OCI-LY7 (cell line): ENCODE measurements around the gene FGD3. TPM values are rescaled to one million over a fixed set of nuclear protein-coding genes. Genes with fewer than 3 reads are reported as not detected.

ENCODE experiments used
- BruUV-seq: library from RNA; stranded (reverse); fragments of 400-500 nt; replicated peaks from 2 replicates; lab custom pipeline; 2021; lab: Mats Ljungman, UMichigan
- CTCF ChIA-PET: fragments of 300-600 bp; sonication (Branson Sonifier 250); formaldehyde crosslinking; loops from one replicate; lab custom pipeline; 2022; ENCODE audit warnings: antibody characterized with exemption; ENCODE audit not compliant: unreplicated experiment; lab: Charles Lee
- POLR2A ChIA-PET: fragments of 300-600 bp; sonication (Branson Sonifier 250); formaldehyde crosslinking; loops from one replicate; lab custom pipeline; 2022; ENCODE audit warnings: antibody characterized with exemption; lab: Charles Lee
- DNase-seq: peaks from one replicate; pipeline ENCODE4 v3.0.0-alpha.2; 2015; ENCODE audit warnings: low spot score
- H2AFZ ChIP-seq: fragments of 200-600 bp; sonication (generic), shearing (Covaris generic); 2 replicates; pipeline ENCODE4 v1.6.1; 2014; ENCODE audit warnings: mild to moderate bottlenecking, antibody characterized with exemption, low read length, moderate library complexity
- H3K27ac ChIP-seq: fragments of 200-600 bp; sonication (generic); 2 replicates; pipeline ENCODE4 v1.5.1; 2014; ENCODE audit warnings: mixed run types, low read depth, mild to moderate bottlenecking, moderate library complexity, low read length, inconsistent platforms; ENCODE audit not compliant: poor library complexity, severe bottlenecking
- H3K36me3 ChIP-seq: fragments of 200-600 bp; sonication (generic); 2 replicates; pipeline ENCODE4 v1.6.1; 2014; ENCODE audit warnings: mild to moderate bottlenecking, antibody characterized with exemption, low read length, moderate library complexity, mixed read lengths; ENCODE audit not compliant: insufficient read depth
- H3K4me1 ChIP-seq: fragments of 200-600 bp; sonication (generic); 2 replicates; pipeline ENCODE4 v1.5.1; 2014; ENCODE audit warnings: mild to moderate bottlenecking, low read length; ENCODE audit not compliant: insufficient read depth, poor library complexity, severe bottlenecking
- H3K4me2 ChIP-seq: fragments of 200-600 bp; sonication (generic); 2 replicates; pipeline ENCODE4 v1.6.1; 2014; ENCODE audit warnings: mild to moderate bottlenecking, low read length
- H3K4me3 ChIP-seq: fragments of 200-600 bp; sonication (generic); 2 replicates; pipeline ENCODE4 v1.5.1; 2014; ENCODE audit warnings: mild to moderate bottlenecking, low read depth, low read length; ENCODE audit not compliant: poor library complexity, severe bottlenecking
- H3K79me2 ChIP-seq: fragments of 200-600 bp; sonication (generic); 2 replicates; pipeline ENCODE4 v1.6.1; 2016; ENCODE audit warnings: low read depth, mild to moderate bottlenecking, low read length, moderate library complexity, mixed read lengths; ENCODE audit not compliant: insufficient read depth
- H3K9me2 ChIP-seq: fragments of 200-600 bp; sonication (generic); 2 replicates; pipeline ENCODE4 v1.6.1; 2016; ENCODE audit warnings: mild to moderate bottlenecking, low read length, mixed read lengths; ENCODE audit not compliant: insufficient read depth
- H3K9me3 ChIP-seq: fragments of 200-600 bp; sonication (generic); 2 replicates; pipeline ENCODE4 v1.6.1; 2014; ENCODE audit warnings: mild to moderate bottlenecking, mixed run types, low read length, mixed read lengths
- H4K20me1 ChIP-seq: fragments of 200-600 bp; sonication (generic); 2 replicates; pipeline ENCODE4 v1.6.1; 2014; ENCODE audit warnings: mild to moderate bottlenecking, antibody characterized with exemption, low read length, moderate library complexity, mixed read lengths; ENCODE audit not compliant: insufficient read depth
- CTCF ChIP-seq: fragments of 200-600 bp; sonication (generic); conservative IDR thresholded peaks from 2 replicates; pipeline ENCODE4 v1.5.1; 2014; ENCODE audit warnings: mild to moderate bottlenecking, antibody characterized with exemption, low read length, moderate library complexity, mixed read lengths
- EZH2phosphoT487 ChIP-seq: fragments of 200-600 bp; sonication (generic); IDR thresholded peaks from 2 replicates; pipeline ENCODE4 v1.6.1; 2018; ENCODE audit warnings: low read depth, borderline replicate concordance, mild to moderate bottlenecking, mixed run types, antibody characterized with exemption, low read length, moderate library complexity, mixed read lengths
- intact Hi-C: fragments of 100-400 bp; cut with micrococcal nuclease; formaldehyde crosslinking; loops from one replicate; pipeline ENCODE4 v1.10.0; 2022; ENCODE audit not compliant: unreplicated experiment
- total RNA-seq, 2 experiments: library from RNA; depleted of rRNA in 1 of 2; stranded (reverse); fragments of >200 nt in 1 of 2; shearing (Covaris generic) in 1 of 2; gene quantifications; 2 replicates each; pipeline ENCODE4 v1.2.3, GENCODE V29; 2014 to 2022

FGD3 gene
- total RNA-seq, 2 experiments from 2014 or later: 22.1 to 22.9 TPM

GRCh38 chr9:93081081-93081529 is 133.8 kb downstream of the FGD3 start:
- DNase-seq: no peak
- Histone ChIP-seq H3K9me3 (no peaks in the 10 kb centered on the region), H3K4me2 (no peak overlapping the region), H3K36me3 (peaks cover 90% of the 10 kb centered on the region), H3K79me2 (no peaks in the 10 kb centered on the region), H3K9me2 (no peaks in the 10 kb centered on the region), H3K4me1 (no peaks in the 10 kb centered on the region), H3K27ac (no peak overlapping the region), H3K4me3 (no peak overlapping the region), H2AFZ (no peak overlapping the region), H4K20me1 (no peaks in the 10 kb centered on the region)
- ChIA-PET POLR2A (interaction anchor here (0.8 kb wide), 1 partner anchor 17 kb away, joined by 3 read pairs; no protein-coding TSS in a partner anchor), CTCF (no interaction called here)
- intact Hi-C loops: no loop called here
- TF ChIP-seq CTCF (no peak), EZH2phosphoT487 (no peak)
- no TSS peak for BruUV-seq

- DNase-seq: no peak
- BruUV-seq: no TSS peak
- Histone ChIP-seq H3K36me3 (peaks cover 90% of the 10 kb centered on the region), H3K4me2 (no peak overlapping the region), H4K20me1 (no peaks in the 10 kb centered on the region), H3K4me3 (no peak overlapping the region), H3K9me2 (no peaks in the 10 kb centered on the region), H3K9me3 (no peaks in the 10 kb centered on the region), H2AFZ (no peak overlapping the region), H3K27ac (no peak overlapping the region), H3K79me2 (no peaks in the 10 kb centered on the region), H3K4me1 (no peaks in the 10 kb centered on the region)
- TF ChIP-seq EZH2phosphoT487 (no peak), CTCF (no peak)
- ChIA-PET POLR2A (no interaction called here), CTCF (no interaction called here)
- intact Hi-C loops: no loop called here
These were observed 134.6 kb downstream of the FGD3 start for GRCh38 chr9:93081931-93082330.

GRCh38 chr9:93082841-93083411 is 135.6 kb downstream of the FGD3 start:
- no peak overlapping the region for H2AFZ ChIP-seq
- no peaks in the 10 kb centered on the region for H3K4me1 ChIP-seq
- no peaks in the 10 kb centered on the region for H3K9me3 ChIP-seq
- no peak overlapping the region for H3K4me2 ChIP-seq
- no peak overlapping the region for H3K4me3 ChIP-seq
- H3K27ac ChIP-seq: no peak overlapping the region
- no peaks in the 10 kb centered on the region for H3K9me2 ChIP-seq
- no TSS peak for BruUV-seq
- ChIA-PET POLR2A (no interaction called here), CTCF (no interaction called here)
- no peak for TF ChIP-seq CTCF
- no peak for TF ChIP-seq EZH2phosphoT487
- H4K20me1 ChIP-seq: no peaks in the 10 kb centered on the region
- intact Hi-C loops: no loop called here
- H3K36me3 ChIP-seq: peaks cover 83% of the 10 kb centered on the region
- no peaks in the 10 kb centered on the region for H3K79me2 ChIP-seq
- DNase-seq: no peak
